ENCODE measurements around the gene RAP1GAP2.
"Not testable (repeated sequence)": the region's sequence is repeated elsewhere in the genome, so short reads cannot be mapped to it uniquely, and the experiment has no call there.

The RAP1GAP2 gene

DNA sequence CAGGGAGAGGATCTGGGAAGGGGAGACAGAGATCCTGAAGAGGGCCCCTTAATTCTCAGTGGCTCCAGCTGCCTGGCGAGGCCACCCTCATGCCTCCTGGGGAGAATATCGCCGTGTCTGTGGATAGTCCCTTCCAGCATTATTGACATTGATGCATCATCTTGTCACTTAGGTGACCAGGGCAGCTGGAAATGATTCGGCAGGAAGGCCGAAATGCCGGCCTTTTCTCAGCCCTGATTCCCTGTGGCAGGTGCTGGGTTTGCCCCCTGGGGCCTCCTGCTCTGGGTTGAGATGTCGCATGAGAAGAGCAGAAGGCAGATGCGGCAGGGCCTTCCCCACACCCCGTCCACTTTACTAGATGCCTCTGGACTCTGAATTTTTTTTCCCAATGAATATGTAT lies 89.5 kb downstream of the RAP1GAP2 start:
- DNase-seq (ENCODE audit: low read depth): no peak

DNA sequence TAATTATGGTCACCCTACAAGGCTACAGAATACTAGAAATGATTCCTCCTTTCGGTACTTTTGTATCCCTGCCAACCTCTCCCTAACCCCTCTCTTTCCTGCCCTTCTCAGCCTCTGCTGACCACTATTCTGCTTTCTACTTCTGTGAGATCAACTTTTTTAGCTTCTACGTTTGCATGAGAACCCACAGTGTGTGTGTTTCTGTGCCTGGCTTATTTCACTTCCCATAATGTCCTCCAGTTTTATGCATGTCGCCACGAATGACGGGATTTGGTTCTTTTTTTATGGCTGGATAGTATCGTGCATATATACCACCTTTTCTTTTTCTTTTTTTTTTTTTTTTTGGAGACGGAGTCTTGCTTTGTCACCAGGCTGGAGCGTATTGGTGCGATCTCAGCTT lies 92.1 kb downstream of the RAP1GAP2 start:
- DNase-seq (ENCODE audit: low read depth): no peak

DNA sequence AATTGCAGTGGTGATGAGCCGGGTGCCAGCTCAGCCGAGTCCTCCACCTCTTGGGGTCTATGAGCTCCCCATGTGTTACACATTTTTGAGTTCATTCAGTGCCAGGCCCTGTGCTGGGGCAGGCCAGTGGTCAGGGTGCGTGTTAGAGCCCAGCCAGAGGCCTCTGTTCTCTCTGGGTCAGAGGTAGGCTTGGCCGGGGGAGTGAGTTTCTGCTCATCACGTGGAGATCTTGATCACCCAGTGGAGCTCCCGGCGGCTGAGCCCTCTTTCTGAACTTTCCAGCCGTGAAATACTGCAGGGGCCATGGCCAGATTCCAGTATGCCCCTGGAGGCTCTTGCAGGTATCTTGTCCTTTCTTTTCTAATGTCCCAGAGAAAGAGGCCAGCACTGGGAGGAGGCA lies 93.0 kb downstream of the RAP1GAP2 start:
- DNase-seq (ENCODE audit: low read depth): no peak

DNA sequence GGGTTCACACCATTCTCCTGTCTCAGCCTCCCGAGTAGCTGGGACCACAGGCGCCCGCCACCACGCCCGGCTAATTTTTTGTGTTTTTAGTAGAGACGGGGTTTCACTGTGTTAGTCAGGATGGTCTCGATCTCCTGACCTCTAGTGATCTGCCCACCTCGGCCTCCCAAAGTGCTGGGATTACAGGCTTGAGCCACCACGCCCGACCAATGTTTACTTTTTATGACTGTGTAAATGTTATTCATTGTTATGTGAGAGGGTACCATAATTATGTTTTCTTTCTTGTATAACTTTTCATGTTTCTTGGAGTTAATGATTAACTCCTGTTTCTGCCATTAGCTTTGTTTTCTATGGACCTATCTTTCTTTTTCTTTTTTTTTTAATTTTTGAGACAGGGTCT lies 94.5 kb downstream of the RAP1GAP2 start:
- DNase-seq (ENCODE audit: low read depth): not testable (repeated sequence)

DNA sequence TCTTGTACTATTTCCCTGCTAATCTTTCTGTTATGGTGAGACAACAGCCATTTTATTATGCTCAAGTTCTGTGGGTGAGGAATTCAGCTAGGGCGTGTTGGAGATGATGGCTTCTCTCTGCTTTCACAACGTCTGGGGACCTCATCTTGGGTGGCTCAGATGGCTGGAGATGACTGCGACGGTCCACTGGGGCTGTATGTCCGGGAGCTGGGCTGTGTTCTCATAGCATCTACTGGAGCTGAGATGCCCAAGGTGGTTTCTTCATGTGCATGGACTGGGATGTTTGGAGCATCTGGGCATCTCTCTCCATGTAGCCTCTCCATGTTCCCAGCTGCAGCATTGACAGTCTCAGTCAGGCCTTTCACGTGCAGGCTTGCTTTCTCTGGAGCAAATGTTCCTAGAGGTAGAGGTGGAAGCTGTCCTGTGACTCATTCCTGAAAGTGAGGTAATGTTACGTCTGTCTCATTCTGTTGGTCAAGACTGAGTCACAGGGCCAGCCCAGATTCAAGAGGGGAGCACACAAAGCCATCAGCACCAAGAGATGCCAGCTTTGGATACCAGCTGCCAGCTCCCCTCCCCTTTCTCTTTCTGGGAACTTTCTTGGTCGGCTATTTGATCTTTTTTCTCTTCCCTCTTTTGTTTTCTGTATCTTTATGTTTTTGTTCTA lies 96.2 kb downstream of the RAP1GAP2 start:
- DNase-seq (ENCODE audit: low read depth): no peak

DNA sequence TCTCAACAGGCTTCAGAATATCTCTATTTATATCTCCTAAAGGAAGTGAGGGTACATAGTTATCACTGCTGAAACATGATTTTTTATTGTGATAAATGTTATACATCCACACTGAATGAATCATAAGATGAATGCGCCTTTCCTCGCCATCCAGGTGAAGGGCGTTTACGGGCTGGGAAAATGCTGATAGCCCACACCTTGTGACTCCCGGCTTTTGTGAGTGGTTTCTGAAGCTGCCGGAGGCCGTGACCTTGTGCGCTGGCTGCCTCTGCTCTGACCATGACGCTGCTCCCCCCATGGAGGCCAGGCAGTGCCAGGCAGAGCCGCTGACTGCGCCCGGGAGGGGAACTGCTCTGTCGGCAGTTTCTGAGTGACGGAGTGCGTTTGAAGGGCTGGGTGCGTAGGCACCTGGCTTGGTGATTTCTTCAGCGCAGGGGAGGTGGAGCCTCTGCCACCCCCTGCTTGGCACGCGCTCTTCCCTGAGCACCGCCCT lies 97.2 kb downstream of the RAP1GAP2 start:
- no peak for DNase-seq (ENCODE audit: low read depth)

DNA sequence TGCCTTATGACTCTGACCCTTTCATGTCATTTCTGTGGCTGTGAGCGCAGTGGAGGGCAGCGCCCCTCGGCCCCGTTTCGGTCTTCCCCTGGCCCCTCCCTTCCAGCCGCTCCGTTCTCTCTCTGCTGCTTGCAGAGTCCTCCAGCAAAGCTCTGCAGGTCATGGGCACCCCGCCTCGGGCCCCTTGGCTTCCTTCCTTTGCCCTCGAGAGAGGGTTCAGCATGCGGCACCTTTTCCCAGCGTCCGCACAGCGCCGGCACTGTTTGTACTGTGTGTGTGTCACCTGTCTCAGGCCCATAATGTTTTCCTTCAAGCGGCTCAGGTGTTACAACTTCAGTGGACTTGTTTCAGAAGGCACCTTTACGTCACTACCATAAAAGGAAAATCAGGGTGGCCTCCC lies 98.5 kb downstream of the RAP1GAP2 start:
- DNase-seq (ENCODE audit: low read depth): no peak

DNA sequence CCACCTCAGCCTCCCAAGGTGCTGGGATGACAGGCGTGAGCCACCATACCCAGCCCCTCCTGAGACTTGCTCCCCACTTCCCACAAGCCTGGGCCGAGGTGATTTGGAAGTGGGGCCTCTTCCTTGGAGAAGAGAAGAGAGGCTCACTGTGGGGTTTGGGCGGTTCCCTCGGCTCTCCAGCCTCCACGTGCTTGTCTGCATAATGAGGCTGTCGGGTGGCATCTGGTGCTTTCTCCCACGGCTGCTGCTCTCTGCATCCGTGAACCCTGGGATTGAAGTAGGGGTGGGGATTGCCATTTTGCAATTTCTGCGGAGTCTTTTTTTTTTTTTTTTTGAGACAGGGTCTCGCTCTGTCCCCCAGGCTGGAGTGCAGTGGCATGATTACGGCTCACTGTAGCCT lies 101.4 kb downstream of the RAP1GAP2 start:
- DNase-seq (ENCODE audit: low read depth): no peak

DNA sequence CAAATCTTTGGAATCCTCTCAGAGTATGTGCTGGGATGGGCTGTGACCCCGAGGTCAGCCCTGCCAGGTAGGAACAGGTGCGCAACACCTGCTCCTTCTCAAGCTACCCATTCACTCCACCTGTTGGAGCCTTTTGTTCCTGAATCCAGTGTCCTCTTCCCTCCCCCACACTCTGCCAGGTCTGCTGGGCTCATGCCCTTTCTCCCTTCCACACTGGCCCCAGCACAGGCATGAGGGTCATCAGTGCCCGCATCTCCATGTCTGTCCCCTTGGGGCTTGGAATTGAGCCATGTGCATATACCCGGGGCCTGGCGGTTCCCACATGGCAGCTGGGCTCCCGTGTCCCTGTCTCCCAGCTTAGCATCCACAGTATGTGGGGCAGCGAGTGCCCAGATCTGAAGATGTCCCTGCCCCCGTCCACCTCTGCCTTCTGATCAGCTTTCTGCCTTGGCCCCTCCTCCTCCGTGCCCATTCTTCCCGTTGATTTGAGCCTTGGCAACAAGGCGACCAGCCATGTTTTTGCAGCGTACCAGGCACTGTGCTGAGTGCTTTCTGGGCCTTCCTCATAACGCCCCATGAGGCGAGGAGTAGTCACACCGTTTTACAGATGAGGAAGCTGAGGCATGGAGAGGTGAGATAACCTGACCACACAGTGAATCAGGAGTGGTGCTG lies 102.2 kb downstream of the RAP1GAP2 start:
- DNase-seq (ENCODE audit: low read depth): no peak

DNA sequence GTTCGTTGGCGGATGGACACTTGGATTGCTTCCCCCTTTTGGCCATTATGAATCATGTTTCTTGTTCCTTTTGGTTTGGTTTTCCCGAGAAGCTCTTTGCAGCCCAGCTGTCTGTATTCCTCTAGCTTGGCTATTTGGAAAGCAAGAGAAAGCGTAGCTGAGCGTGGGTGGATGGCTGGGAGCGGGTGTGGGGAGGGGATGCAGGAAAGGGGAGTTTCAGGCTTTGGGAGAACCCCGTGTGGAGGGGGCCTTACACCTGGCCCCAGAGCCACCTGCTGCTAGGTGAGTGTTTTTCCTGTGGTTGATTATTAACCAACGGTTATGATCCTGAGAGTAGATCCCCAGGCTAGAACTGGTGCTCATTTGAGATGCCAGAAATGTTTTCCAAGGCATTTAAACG lies 103.7 kb downstream of the RAP1GAP2 start:
- no peak for DNase-seq (ENCODE audit: low read depth)

DNA sequence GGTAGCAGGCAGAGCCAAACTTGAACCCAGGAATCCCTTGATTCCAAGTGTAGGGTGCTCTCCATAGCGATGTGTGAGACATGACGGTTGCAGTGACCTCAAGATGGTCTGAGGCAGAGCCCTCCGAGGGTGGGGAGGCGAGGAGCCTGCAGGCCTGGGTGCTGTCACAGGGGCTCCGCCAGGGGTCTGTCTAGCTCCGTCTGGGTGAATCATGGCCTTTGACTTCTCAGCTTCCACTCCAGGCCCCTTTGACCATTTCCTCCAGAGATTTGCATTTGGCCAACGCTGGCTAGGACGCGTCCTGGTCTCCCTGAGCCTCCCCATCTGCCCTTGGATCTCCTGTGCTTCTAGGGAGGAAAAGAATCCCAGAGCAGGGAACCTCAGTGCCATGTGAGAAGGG lies 104.6 kb downstream of the RAP1GAP2 start:
- no peak for DNase-seq (ENCODE audit: low read depth)

DNA sequence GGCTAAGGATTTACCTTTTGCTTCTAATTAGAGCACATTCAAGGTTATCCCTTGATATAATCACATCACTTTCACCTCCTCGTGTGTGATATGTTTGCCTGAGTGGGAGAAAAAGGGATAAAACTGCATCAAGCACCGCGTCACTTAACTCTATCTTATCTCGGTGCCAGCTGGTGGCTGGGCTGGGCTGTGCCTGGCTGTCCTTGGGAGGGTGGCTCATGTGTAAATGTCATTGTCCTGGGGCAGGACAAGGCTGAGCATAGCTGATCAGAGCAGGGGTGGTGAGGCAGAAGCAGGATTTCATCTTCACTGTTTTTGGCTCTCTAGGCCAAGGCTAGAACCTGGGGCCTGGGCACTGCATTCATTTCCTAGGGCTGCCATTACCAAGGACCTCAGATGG lies 105.3 kb downstream of the RAP1GAP2 start:
- DNase-seq (ENCODE audit: low read depth): no peak

DNA sequence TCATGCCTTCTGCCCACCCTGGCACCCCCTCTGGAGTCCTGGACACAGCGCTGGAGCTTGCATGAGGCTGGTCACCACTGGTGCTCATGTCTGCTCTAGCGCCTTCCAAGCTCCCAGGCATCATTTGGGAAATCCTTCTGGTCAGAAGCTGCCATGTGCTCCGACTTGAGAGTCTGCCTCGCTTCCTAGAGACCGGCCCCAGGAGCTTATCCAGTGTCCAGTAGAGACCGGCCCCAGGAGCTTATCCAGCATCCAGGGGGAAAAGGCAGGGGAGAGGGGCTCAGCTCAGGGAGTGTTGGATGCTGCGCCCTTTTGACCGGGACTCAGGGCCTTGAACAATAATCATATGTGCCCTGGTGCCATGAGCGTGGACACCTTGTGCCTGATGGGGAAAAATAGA lies 106.3 kb downstream of the RAP1GAP2 start:
- DNase-seq (ENCODE audit: low read depth): no peak

DNA sequence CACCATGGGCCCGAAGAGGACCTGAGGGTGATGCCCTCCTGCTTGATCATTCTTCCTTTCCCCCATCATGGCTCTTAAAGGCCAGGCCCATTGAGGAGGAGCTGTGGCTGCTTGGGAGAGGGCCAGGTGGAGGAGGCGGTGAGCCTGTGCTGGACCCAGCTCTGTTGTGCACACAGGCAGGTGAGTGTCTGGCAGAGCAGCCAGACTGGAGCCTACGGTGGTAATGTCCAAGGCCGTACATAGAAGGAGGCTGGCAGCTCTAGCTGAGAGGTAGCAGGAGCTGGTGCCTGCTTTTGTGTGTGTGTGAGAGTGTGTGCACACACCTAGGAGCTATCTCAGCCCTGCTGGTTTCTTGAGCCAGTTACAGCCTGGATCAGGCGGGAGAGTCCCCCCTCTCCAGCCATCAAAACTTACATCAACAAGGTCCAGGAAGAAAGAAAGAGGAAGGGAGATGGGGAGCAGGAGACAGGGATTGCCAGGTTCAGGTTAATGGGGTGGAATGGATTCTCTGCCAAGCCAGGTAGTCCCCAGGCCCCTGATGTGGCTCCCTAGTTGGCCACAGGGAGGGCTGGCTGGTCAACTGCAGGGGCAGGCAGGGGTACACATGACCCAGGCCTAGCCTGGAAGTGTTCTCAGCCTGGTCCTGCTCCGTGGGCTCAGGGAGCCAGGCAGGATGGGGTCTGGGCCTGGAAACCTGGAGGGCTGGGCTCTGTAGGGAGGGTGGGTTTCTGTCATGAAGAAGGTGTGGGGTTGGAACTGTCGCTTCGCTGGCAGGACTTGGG lies 107.1 kb downstream of the RAP1GAP2 start:
- no peak for DNase-seq (ENCODE audit: low read depth)

DNA sequence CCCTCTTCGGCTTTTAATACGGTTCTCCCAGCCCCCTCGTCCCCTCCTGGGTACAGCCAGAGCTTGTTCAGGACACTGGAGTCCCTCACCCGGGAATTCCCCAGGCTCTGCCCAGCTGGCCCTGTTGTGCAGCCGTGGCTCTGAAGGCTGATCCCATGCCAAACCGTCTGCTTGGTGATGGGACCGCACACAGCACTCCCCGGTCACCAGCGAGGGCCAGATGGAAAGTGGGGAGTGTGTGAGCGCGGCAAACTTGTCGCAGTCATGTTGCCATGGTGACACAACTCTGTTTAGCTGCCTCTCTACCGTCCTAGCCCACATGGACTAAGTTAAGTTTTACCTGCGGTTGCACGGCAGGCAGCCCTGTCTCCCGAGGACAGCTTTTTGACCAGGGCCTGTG lies 107.9 kb downstream of the RAP1GAP2 start:
- no peak for DNase-seq (ENCODE audit: low read depth)

DNA sequence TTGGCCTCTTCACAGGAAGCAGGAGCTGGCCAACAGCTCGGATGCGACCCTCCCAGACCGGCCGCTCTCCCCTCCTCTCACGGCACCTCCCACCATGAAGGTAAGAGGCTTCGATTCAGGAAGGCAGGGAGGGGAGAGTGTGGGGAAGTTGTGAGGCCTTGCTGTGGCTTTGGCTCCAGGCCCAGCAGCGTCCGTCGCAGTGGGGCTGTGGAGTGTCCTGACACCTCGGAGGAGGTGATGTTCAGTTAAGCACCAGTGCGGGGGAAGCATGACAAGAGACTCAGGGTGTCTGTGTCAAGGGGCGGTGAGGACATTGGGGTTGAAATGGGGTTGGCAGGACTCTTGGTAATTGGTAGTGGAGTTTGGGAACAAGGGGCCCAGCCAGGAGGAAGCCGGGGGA lies 109.0 kb downstream of the RAP1GAP2 start:
- DNase-seq (ENCODE audit: low read depth): no peak

DNA sequence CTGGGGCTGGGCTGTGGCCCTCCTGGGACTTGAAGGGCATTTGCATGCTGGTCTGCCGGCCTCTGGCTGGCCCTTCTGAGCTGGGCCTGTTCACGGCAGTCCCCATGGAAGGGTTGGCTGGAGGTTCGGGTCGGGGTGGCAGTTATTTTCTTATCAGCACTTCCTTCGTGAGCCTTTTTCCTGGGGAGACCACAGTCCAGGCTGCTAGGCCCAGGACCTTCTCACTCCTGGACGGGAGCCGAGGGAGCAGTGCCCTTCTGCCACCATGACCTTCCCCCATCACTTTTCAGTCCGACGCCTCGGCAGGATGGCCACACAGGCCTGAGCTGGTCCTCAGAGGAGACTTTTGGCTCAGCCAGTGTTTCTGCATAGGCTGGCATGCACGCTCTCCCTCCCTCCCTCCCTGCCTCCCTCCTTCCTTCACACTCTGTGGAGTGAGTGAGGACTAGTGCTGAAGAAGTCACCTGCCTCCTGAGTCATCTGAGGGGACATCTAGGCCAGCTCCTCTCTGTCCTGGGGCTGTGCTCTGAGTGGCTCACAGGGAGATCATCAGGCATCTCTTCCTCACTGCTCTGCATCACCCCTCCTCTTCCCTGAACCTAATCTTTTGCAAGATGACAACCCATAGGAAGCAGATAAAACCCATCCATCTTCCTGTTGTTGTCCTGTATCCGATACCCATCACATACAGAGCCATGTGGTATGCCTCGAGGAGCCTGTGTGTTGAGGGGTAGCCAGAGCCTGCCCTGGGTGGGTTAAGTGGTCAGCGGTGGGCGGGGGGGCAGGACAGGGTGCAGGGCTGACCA lies 109.7 kb downstream of the RAP1GAP2 start:
- DNase-seq (ENCODE audit: low read depth): no peak

DNA sequence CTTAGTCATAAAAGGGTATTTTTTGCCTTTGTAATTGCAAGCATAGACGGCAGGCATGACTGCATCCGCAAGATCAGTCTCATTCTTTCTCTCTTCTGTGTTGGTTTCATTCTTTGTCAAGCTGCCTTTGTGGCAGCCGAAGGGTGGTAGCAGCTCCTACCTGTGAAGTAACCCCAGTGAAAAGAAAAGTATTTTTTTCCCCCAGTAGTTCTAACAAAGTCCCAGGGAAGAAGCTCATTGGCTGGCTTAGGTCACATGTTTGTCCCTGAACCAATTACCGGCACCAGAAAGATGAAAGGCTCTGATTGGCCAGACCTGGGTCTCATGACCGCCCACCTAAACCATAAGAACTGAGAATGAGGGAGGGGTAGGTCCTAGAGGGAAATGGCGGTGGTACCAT lies 110.7 kb downstream of the RAP1GAP2 start:
- DNase-seq (ENCODE audit: low read depth): no peak

DNA sequence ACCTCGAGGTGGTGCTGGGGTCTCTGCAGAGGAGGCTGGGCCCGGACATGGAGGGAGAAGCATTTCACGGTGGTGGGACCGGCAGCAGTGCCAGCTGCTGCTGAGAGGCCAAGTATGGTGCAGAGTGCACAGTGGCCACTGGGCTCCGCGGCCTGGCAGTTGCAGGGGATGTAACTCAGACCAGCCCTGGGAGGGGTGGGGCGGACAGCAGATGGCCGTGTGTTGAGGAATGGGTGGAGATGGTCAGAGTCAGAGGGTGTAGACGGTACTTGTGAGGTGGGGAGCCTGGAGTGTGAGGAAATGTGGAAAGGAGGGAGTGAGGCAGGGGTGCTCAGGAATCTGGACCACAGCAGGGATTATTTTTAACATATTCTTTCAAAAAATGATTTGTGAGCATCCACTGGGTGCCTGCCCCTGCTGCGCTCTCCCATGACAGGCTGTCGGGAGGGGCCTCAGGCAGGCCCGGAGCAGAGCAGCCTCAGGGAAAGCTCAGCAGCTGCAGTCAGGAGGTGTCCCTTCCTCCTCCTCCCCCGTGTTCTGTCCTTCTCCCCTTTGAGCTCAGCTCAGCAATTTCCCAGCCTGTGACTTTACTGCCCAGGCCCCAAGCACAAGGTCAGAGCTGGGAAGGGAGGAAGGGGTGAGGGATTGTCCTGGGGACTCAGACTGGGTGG lies 113.1 kb downstream of the RAP1GAP2 start:
- DNase-seq (ENCODE audit: low read depth): no peak

DNA sequence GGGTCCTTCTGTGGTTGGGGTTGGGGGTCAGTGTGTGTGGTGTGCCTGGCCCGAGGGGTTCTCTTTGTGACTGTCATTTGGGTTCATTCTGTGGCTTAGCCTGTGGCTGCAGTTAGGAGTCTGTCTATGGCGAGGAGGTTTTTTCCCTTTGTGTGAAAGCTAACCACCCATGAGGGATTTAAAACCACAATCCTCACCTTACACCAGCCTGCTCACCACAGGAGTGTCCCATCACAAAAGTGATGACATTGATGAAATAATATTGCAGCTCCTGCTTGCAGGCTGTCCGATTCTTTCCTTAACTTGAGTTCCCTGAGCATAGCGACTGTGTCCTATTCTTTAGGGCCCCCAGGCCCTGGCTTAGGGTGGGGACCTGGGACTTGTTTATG lies 113.6 kb downstream of the RAP1GAP2 start:
- DNase-seq (ENCODE audit: low read depth): no peak

DNA sequence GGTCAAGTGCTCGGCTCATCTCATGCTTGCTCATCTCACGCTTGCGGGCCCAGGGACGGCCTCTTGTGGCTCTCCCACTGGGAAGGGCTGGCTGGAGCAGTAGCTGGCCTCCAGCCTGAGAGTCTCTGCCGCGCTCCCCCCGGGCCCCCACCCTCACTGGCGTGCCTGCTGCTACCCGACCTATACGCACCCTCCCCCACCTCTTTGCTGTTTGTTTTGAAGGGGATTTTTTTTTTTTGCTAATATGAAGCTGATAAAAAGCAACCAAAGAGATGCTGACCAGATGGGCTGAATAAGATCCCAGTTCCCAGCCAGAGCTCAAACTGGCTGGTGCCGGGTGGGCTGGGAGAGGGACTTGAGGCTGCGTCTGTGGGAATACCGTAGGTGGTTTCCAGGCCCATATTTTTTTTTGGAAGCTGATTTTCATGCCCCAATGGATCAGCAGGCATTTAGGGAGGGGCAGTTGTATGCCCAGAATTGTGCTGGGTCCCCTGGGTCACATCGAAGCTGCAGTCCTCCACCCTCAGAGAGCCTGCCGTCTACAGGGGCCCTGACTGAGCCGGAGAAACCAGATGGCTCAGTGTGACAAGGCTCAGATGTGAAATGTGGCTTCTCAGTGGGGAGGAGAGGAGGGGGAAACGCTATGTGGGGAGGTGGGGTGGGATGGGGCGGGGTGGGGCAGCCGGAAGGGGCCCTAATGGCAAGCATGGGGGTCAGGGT lies 115.0 kb downstream of the RAP1GAP2 start:
- no peak for DNase-seq (ENCODE audit: low read depth)

All from T follicular helper cell (primary cell).